ENCODE results near the gene NOS1. TPM values are rescaled to one million over a fixed set of nuclear protein-coding genes. Genes with fewer than 3 reads are reported as not detected.

The NOS1 gene
- total RNA-seq, 4 donors from 2014 or later, result 0.79 to 1.6 (median 0.96) TPM; not detected in 1

DNA sequence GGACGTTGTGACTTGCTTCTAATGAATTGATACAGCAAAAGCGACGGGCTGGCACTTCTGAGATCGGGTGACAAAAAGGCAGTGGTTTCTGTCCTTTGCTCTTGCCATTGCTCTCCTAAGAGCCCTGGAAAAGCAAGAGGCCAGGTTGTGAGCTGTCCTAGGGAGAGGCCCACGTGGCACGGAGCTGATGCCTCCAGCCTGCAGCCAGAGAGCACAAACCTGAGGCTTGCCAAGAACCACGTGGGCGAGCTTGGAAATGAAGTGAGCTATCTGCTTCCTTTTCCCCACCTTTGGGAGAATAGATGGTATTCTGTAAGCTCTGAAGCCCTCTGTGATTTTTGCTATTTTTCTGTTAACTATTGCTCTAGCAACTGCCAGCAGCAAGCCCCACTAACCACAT, 26.4 kb upstream of the NOS1 start:
- no peak for TF ChIP-seq POLR2AphosphoS5 (IDR thresholded peaks at IDR 0.05)
- TF ChIP-seq EP300 (IDR thresholded peaks at IDR 0.05; ENCODE audit: low read depth), result no peak
- TF ChIP-seq, protein P1, sequence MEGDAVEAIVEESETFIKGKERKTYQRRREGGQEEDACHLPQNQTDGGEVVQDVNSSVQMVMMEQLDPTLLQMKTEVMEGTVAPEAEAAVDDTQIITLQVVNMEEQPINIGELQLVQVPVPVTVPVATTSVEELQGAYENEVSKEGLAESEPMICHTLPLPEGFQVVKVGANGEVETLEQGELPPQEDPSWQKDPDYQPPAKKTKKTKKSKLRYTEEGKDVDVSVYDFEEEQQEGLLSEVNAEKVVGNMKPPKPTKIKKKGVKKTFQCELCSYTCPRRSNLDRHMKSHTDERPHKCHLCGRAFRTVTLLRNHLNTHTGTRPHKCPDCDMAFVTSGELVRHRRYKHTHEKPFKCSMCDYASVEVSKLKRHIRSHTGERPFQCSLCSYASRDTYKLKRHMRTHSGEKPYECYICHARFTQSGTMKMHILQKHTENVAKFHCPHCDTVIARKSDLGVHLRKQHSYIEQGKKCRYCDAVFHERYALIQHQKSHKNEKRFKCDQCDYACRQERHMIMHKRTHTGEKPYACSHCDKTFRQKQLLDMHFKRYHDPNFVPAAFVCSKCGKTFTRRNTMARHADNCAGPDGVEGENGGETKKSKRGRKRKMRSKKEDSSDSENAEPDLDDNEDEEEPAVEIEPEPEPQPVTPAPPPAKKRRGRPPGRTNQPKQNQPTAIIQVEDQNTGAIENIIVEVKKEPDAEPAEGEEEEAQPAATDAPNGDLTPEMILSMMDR (IDR thresholded peaks at IDR 0.05), result no peak
- no peak for TF ChIP-seq POLR2A (IDR thresholded peaks at IDR 0.05)
- no peaks in the 10 kb centered on the region for H3K36me3 ChIP-seq
- H3K4me3 ChIP-seq, result no peak overlapping the region
- no peak for DNase-seq
- in situ Hi-C loops (cut with MboI; ENCODE audit: low pct_ligation_motif_present in 1 of 4, low pct_unique_long_range_greater_than_20kb in 1 of 4, low sequenced_read_pairs in 3 of 4) (no loop called here), intact Hi-C loops (cut with DNase I; ENCODE audit: low total_unique reads) (no loop called here)
- 78% methylated on average over 8 of the region's 8 CpGs; no CpG with 5 or more reads in 1 of the 2 donors for WGBS, 2 donors (ENCODE audit: low coverage in 1 of 2)
- no peak overlapping the region for H3K27ac ChIP-seq
- H3K4me1 ChIP-seq, result no peaks in the 10 kb centered on the region
- no peaks in the 10 kb centered on the region for H3K9me3 ChIP-seq
- no peaks in the 10 kb centered on the region for H3K27me3 ChIP-seq

DNA sequence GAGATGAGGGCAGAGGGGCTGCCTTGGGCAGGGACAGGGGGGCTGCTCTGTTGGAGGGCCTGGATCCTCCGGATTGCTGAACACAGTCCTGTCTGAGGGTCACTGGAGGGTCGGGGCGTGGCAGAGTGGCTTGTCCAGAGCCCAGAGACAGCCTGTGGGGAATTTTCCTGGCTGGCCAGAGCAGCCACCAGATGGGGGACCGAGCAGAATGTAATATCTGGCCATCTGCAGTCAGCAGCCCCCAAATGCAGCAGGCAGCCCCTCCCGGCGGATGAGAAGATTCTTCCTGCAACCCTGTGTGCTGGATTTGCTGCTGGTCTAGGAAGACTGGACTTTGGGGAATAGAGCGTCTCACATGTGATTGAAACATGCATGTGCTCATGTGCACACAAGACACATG, 23.3 kb upstream of the NOS1 start:
- intact Hi-C loops (cut with DNase I; ENCODE audit: low total_unique reads), result no loop called here
- Histone ChIP-seq H3K36me3 (no peaks in the 10 kb centered on the region), H3K27me3 (no peaks in the 10 kb centered on the region), H3K4me1 (no peaks in the 10 kb centered on the region), H3K27ac (no peak overlapping the region), H3K9me3 (no peaks in the 10 kb centered on the region), H3K4me3 (no peak overlapping the region)
- 62% methylated on average over 7 of the region's 7 CpGs; no CpG with 5 or more reads in 1 of the 2 donors for WGBS, 2 donors (ENCODE audit: low coverage in 1 of 2)
- no peak for DNase-seq
- in situ Hi-C loops (cut with MboI; ENCODE audit: low pct_ligation_motif_present in 1 of 4, low pct_unique_long_range_greater_than_20kb in 1 of 4, low sequenced_read_pairs in 3 of 4), result no loop called here
- TF ChIP-seq EP300 (IDR thresholded peaks at IDR 0.05; ENCODE audit: low read depth) (no peak), POLR2A (IDR thresholded peaks at IDR 0.05) (no peak), POLR2AphosphoS5 (IDR thresholded peaks at IDR 0.05) (no peak)
- TF ChIP-seq, protein P1 (IDR thresholded peaks at IDR 0.05), result no peak

DNA sequence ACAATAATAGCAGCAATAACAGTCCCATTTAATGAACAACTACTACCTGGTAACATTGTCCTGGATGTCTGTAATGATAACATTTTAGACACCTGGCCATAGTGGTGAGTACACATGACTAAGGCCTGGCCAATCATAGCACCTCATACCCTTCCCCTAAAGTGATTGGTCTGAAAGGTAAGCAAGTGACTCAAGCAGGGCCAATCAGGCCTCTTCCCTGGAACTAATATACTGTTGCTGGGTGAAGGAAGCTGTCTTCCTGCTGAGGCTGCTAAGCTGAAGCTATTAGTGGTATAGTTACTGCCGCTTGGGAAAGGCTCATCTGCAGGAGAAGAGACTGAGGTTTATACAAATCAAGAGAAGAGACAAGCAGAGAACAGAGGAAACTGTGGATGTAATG, 18.7 kb upstream of the NOS1 start:
- H3K36me3 ChIP-seq, result no peaks in the 10 kb centered on the region
- DNase-seq, result no peak
- H3K27me3 ChIP-seq, result no peaks in the 10 kb centered on the region
- in situ Hi-C loops (cut with MboI; ENCODE audit: low pct_ligation_motif_present in 1 of 4, low pct_unique_long_range_greater_than_20kb in 1 of 4, low sequenced_read_pairs in 3 of 4) (no loop called here), intact Hi-C loops (cut with DNase I; ENCODE audit: low total_unique reads) (no loop called here)
- H3K27ac ChIP-seq, result no peak overlapping the region
- no peaks in the 10 kb centered on the region for H3K9me3 ChIP-seq
- 63% methylated on average over 1 of the region's 1 CpG; no CpG with 5 or more reads in 1 of the 2 donors for WGBS, 2 donors (ENCODE audit: low coverage in 1 of 2)
- no peak overlapping the region for H3K4me3 ChIP-seq
- TF ChIP-seq POLR2AphosphoS5 (IDR thresholded peaks at IDR 0.05) (no peak), POLR2A (IDR thresholded peaks at IDR 0.05) (no peak), EP300 (IDR thresholded peaks at IDR 0.05; ENCODE audit: low read depth) (no peak)
- TF ChIP-seq, protein P1 (IDR thresholded peaks at IDR 0.05), result no peak
- H3K4me1 ChIP-seq, result no peaks in the 10 kb centered on the region

DNA sequence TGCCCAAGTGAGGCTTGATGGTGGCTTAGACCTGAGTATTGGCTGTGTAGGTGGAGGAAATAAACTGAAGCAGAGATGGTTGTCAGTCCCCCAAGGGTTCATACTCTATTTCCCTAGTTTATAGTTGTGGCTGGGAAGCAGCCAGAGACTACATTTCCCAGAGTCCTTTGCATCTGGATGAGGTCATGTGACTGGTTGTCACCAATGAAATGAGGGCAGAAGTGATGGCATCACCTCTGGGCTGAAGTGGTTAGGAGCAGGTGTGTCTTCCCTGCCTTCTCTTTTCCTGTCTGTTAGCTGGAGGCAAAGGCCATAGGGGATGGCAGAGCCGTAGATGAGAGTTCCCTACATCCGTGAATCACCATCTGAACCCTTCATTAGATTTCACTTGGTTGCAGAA, 16.3 kb upstream of the NOS1 start:
- Histone ChIP-seq H3K27ac (no peak overlapping the region), H3K4me3 (no peak overlapping the region)
- no peak for DNase-seq

More for the DNA sequence above, 16.3 kb upstream of the NOS1 start:
- intact Hi-C loops (cut with DNase I; ENCODE audit: low total_unique reads), result no loop called here
- TF ChIP-seq EP300 (IDR thresholded peaks at IDR 0.05; ENCODE audit: low read depth) (no peak), POLR2A (IDR thresholded peaks at IDR 0.05) (no peak), POLR2AphosphoS5 (IDR thresholded peaks at IDR 0.05) (no peak)
- TF ChIP-seq, protein P1 (IDR thresholded peaks at IDR 0.05), result no peak
- 79% methylated on average over 2 of the region's 2 CpGs; no CpG with 5 or more reads in 1 of the 2 donors for WGBS, 2 donors (ENCODE audit: low coverage in 1 of 2)
- no peaks in the 10 kb centered on the region for H3K36me3 ChIP-seq
- in situ Hi-C loops (cut with MboI; ENCODE audit: low pct_ligation_motif_present in 1 of 4, low pct_unique_long_range_greater_than_20kb in 1 of 4, low sequenced_read_pairs in 3 of 4), result no loop called here
- H3K4me1 ChIP-seq, result no peaks in the 10 kb centered on the region
- no peaks in the 10 kb centered on the region for H3K27me3 ChIP-seq
- no peaks in the 10 kb centered on the region for H3K9me3 ChIP-seq

All from transverse colon (tissue), 4 donors.